ENCODE results near the gene MIA3. TPM values are rescaled to one million over a fixed set of nuclear protein-coding genes. Genes with fewer than 3 reads are reported as not detected.

The MIA3 gene
- total RNA-seq, 1 donor from 2014 or later: 11.8 TPM

GRCh38 chr1:222711319-222712252 is 93.7 kb downstream of the MIA3 start:
- no peak for TF ChIP-seq CTCF (conservative IDR thresholded peaks at IDR 0.05; ENCODE audit: low read depth, low read length)

GRCh38 chr1:222712253-222713090 is 94.6 kb downstream of the MIA3 start, which contains the start of the genes AIDA and BROX:
Gene AIDA, minus strand, starts transcription at chr1:222712491. Its CDS starts 174 bp downstream, at chr1:222712317.
Gene BROX, plus strand, starts transcription at chr1:222712564. Its CDS starts 3,136 bp downstream, at chr1:222715700.
- peak within 1 kb of the TSS; percentile 84 for H3K4me3 ChIP-seq (ENCODE audit: low read depth, low read length)
- no peak for TF ChIP-seq CTCF (conservative IDR thresholded peaks at IDR 0.05; ENCODE audit: low read depth, low read length)
- no peak for DNase-seq (ENCODE audit: low read depth)

More at GRCh38 chr1:222711319-222712252, 93.7 kb downstream of the MIA3 start:
- no peak for DNase-seq (ENCODE audit: low read depth)
- H3K4me3 ChIP-seq (ENCODE audit: low read depth, low read length): peak overlapping the region; percentile 84

GRCh38 chr1:222713091-222713961 is 95.4 kb downstream of the MIA3 start:
- DNase-seq (ENCODE audit: low read depth): peak; percentile 61
- H3K4me3 ChIP-seq (ENCODE audit: low read depth, low read length): peak overlapping the region; percentile 84
- no peak for TF ChIP-seq CTCF (conservative IDR thresholded peaks at IDR 0.05; ENCODE audit: low read depth, low read length)

GRCh38 chr1:222716393-222716792 is 98.5 kb downstream of the MIA3 start:
- no peak for TF ChIP-seq CTCF (conservative IDR thresholded peaks at IDR 0.05; ENCODE audit: low read depth, low read length)
- no peak for DNase-seq (ENCODE audit: low read depth)
- H3K4me3 ChIP-seq (ENCODE audit: low read depth, low read length): no peak overlapping the region

Other genes with a start within 250 kb of the MIA3 start
- gene HHIPL2, start 70.0 kb upstream of the MIA3 start, total RNA-seq: not detected in 2 replicates
- 10.5 and 10.6 TPM in 2 replicates for gene TAF1A, start 28.2 kb upstream of the MIA3 start, total RNA-seq
- gene AIDA, start 94.4 kb downstream of the MIA3 start, total RNA-seq: 45.5 and 51.1 TPM in 2 replicates
- 36.3 and 41.5 TPM in 2 replicates for gene BROX, start 94.5 kb downstream of the MIA3 start, total RNA-seq
- gene FAM177B, start 119.1 kb downstream of the MIA3 start, total RNA-seq: not detected in 2 replicates
- gene DISP1, start 196.9 kb downstream of the MIA3 start, total RNA-seq: 2.3 and 3.8 TPM in 2 replicates

All from epithelial cell of proximal tubule (primary cell).